Pons (tissue), 1 donor: ENCODE measurements around the gene TRAPPC2.
"Not testable (repeated sequence)": the region's sequence is repeated elsewhere in the genome, so short reads cannot be mapped to it uniquely, and the experiment has no call there.

ENCODE experiments used
- DNase-seq: peaks from one replicate; pipeline ENCODE4 v3.0.0-alpha.2; 2016; ENCODE audit warnings: low spot score

TRAPPC2 gene

GRCh38 chrX:13747836-13748235, 13.4 kb upstream of the TRAPPC2 start:
- DNase-seq, result peak; percentile 73

GRCh38 chrX:13742397-13743176, 8.2 kb upstream of the TRAPPC2 start:
- DNase-seq, result no peak

- no peak for DNase-seq
These were observed 7.3 kb upstream of the TRAPPC2 start for GRCh38 chrX:13741695-13742094.

- DNase-seq, result no peak
These were observed 914 bp downstream of the TRAPPC2 start for GRCh38 chrX:13733506-13733905.

GRCh38 chrX:13732246-13733067, 2.0 kb downstream of the TRAPPC2 start:
- no peak for DNase-seq

- not testable (repeated sequence) for DNase-seq
These were observed 3.9 kb downstream of the TRAPPC2 start for GRCh38 chrX:13730523-13730922.

GRCh38 chrX:13726583-13726982, 7.8 kb downstream of the TRAPPC2 start:
- DNase-seq, result not testable (repeated sequence)

- not testable (repeated sequence) for DNase-seq
These were observed 9.5 kb downstream of the TRAPPC2 start for GRCh38 chrX:13724878-13725277.

- peak; percentile 65 for DNase-seq
These were observed 12.5 kb downstream of the TRAPPC2 start for GRCh38 chrX:13721819-13722519.

GRCh38 chrX:13721371-13721770, 13.0 kb downstream of the TRAPPC2 start:
- no peak for DNase-seq

- DNase-seq, result no peak
These were observed 15.1 kb downstream of the TRAPPC2 start for GRCh38 chrX:13719192-13719856.

- DNase-seq, result no peak
These were observed 16.5 kb downstream of the TRAPPC2 start for GRCh38 chrX:13717700-13718472.

GRCh38 chrX:13716905-13717304, 17.5 kb downstream of the TRAPPC2 start:
- no peak for DNase-seq

GRCh38 chrX:13716455-13716854, 18.0 kb downstream of the TRAPPC2 start:
- DNase-seq, result no peak

GRCh38 chrX:13711141-13711540, 23.3 kb downstream of the TRAPPC2 start:
- DNase-seq, result no peak

- DNase-seq, result no peak
These were observed 30.8 kb downstream of the TRAPPC2 start for GRCh38 chrX:13703589-13703988.

GRCh38 chrX:13703135-13703534, 31.3 kb downstream of the TRAPPC2 start:
- DNase-seq, result no peak

- DNase-seq, result no peak
These were observed 32.2 kb downstream of the TRAPPC2 start for GRCh38 chrX:13702111-13702789.

GRCh38 chrX:13700380-13700779, 34.0 kb downstream of the TRAPPC2 start:
- no peak for DNase-seq

GRCh38 chrX:13699183-13699826, 35.1 kb downstream of the TRAPPC2 start:
- DNase-seq, result no peak
